Measurements from ENCODE around the gene EML1. TPM values are rescaled to one million over a fixed set of nuclear protein-coding genes. Genes with fewer than 3 reads are reported as not detected.

The EML1 gene
- total RNA-seq (2014; rRNA removed; shearing (Covaris generic)): 11.1 and 12.1 TPM in 2 replicates
- 6.4 and 9.5 TPM in 2 replicates for polyA plus RNA-seq (2015; cell fraction: cytosol; rRNA removed)
- polyA plus RNA-seq (2015; cell fraction: nucleus; rRNA removed): 11.2 and 14.3 TPM in 2 replicates

GRCh38 chr14:99793213-99794150 is at the start of gene EML1:
Gene EML1 (plus strand): TSS chr14:99793413. CDS start chr14:99793477, 64 bp downstream.
- peak; percentile 79 for DNase-seq (ENCODE audit: low read depth, low spot score)
- in situ Hi-C loops (cut with HindIII; ENCODE audit: low pct_unique_long_range_greater_than_20kb, low sequenced_read_pairs): no loop called here

DNA sequence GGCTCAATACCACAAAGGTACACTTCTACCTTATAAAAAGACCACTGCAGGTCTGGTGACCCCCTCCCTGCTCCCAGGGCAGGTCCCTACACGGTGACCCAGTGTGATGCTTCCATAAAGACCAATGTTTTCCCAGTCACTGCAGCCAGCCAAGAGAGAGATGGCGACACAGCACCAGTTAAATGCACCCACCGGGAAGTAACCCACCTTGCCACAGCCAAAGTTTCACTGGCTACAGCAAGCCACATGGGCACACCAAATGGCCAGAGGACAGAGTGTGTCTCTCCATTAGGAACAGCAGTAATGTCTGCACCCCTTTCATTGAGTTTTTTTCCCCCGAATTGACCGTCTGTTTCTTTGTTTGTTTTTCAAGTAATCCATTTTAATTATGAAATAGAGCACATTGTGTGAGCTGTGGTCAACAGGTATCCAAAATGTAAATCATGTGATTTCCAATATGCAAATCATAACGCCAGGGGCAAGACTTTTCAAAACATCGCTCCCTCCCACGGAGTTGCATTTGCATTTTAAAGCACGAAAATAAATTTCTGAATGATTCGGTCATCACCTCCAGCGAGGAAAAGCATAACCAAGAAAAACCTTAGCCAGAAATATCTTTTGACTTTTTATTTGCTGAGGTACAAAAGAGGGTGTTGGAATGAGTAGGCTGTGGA is 48.9 kb upstream of the EML1 start:
- peak; percentile 19 for DNase-seq (ENCODE audit: low read depth, low spot score)
- in situ Hi-C loops (cut with HindIII; ENCODE audit: low pct_unique_long_range_greater_than_20kb, low sequenced_read_pairs): no loop called here

GRCh38 chr14:99744873-99745224 is 48.4 kb upstream of the EML1 start:
- in situ Hi-C loops (cut with HindIII; ENCODE audit: low pct_unique_long_range_greater_than_20kb, low sequenced_read_pairs): no loop called here
- DNase-seq (ENCODE audit: low read depth, low spot score): no peak

- DNase-seq (ENCODE audit: low read depth, low spot score): no peak
- in situ Hi-C loops (cut with HindIII; ENCODE audit: low pct_unique_long_range_greater_than_20kb, low sequenced_read_pairs): no loop called here
Observed at GRCh38 chr14:99745307-99745951, 47.8 kb upstream of the EML1 start.

DNA sequence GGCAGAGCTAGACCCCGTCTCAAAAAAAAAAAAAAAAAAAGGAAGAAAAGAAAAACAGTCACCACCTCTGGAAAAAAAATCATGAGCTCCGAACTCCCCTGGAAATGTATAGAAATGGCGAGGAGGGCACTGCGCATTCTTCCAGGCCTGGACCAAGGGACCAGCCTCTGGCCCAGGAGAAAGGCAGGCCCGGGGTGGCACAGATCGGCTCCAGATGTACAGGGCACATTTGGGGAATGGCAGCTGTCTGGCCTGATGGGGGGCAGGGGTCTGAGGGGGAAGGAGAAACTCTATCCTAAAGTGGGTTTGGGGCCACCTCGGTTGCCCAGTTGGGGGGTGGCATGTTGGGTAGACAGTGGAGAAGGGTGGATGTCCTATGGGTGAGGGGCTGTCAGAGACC is 46.0 kb upstream of the EML1 start:
- no peak for DNase-seq (ENCODE audit: low read depth, low spot score)
- in situ Hi-C loops (cut with HindIII; ENCODE audit: low pct_unique_long_range_greater_than_20kb, low sequenced_read_pairs): no loop called here

DNA sequence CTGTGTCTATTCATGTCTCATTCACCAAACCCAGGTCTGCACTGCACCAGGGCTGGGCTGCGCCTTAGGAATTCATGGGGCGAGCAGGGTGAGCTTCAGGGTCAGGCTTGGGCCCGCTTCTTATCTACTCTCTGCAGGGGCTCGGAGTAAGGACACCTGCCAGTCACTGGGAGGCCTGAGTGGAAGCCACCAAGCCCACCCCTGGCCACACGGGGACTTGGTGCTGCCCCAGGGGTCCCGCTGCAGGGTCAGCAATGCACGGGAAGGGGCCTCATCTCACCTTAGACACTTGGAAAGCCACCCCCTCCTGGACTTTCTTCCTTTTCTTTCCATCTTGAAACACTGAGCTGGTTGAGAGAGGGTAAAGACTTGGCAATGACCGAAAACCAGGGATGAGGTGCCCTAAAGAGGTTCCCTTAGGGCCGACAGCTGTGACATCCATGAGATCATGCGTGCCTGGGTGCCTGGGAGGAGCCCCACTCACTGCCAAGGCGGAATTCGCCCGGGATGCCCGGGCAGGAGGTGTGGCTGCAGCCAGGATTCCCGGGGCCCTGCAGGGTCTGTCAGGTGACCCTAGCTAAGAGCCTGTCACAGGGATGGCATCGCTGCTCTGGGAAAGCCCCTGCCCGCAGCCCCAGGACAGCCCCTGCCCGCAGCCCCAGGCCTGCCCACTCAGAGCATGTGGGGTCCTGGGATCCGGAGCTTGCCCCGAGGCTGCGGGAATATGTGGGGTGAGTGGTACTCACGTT is 45.5 kb upstream of the EML1 start:
- in situ Hi-C loops (cut with HindIII; ENCODE audit: low pct_unique_long_range_greater_than_20kb, low sequenced_read_pairs): no loop called here
- DNase-seq (ENCODE audit: low read depth, low spot score): no peak

GRCh38 chr14:99748529-99748928 is 44.7 kb upstream of the EML1 start:
- DNase-seq (ENCODE audit: low read depth, low spot score): no peak
- in situ Hi-C loops (cut with HindIII; ENCODE audit: low pct_unique_long_range_greater_than_20kb, low sequenced_read_pairs): no loop called here

- peak; percentile 30 for DNase-seq (ENCODE audit: low read depth, low spot score)
Observed at GRCh38 chr14:99749142-99749541, 44.1 kb upstream of the EML1 start.

GRCh38 chr14:99749763-99750715 is 43.2 kb upstream of the EML1 start:
- no peak for DNase-seq (ENCODE audit: low read depth, low spot score)
- in situ Hi-C loops (cut with HindIII; ENCODE audit: low pct_unique_long_range_greater_than_20kb, low sequenced_read_pairs): no loop called here

More at GRCh38 chr14:99749142-99749541, 44.1 kb upstream of the EML1 start:
- in situ Hi-C loops (cut with HindIII; ENCODE audit: low pct_unique_long_range_greater_than_20kb, low sequenced_read_pairs): no loop called here

- in situ Hi-C loops (cut with HindIII; ENCODE audit: low pct_unique_long_range_greater_than_20kb, low sequenced_read_pairs): no loop called here
- no peak for DNase-seq (ENCODE audit: low read depth, low spot score)
Observed at GRCh38 chr14:99750746-99751450, 42.3 kb upstream of the EML1 start.

- DNase-seq (ENCODE audit: low read depth, low spot score): no peak
- in situ Hi-C loops (cut with HindIII; ENCODE audit: low pct_unique_long_range_greater_than_20kb, low sequenced_read_pairs): no loop called here
Observed at GRCh38 chr14:99751539-99752485, 41.4 kb upstream of the EML1 start.

DNA sequence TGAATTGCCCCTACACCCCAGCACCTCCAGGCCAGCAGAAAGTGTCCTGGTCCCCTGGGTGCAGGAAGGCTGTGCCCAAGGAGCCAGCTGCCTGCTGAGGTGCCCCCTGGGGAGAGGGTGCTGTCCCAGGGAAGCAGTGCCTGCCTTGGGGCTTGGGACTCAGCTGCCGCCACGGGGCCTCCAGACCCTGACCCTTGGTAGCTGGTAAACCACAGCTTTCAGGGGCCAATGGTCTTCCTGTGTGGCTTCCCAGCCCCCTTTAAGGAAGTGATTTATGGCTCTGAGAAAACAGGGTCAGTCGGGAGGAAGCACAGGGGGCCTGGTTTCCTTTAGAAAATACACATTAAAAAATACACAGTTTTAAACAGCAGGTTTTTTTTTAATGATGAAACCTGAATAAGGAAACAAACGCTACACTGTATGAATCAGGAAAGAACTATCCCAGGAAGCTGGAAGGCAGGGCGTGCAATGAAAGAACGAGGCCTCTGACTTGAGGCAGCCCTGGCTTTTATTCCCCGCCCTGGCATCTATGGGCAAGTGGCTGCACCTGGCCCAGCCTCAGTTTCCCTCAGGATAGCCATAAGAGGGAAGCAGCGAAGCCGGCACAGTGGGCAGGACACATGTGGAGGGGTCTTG is 40.6 kb upstream of the EML1 start:
- no peak for DNase-seq (ENCODE audit: low read depth, low spot score)
- in situ Hi-C loops (cut with HindIII; ENCODE audit: low pct_unique_long_range_greater_than_20kb, low sequenced_read_pairs): no loop called here

DNA sequence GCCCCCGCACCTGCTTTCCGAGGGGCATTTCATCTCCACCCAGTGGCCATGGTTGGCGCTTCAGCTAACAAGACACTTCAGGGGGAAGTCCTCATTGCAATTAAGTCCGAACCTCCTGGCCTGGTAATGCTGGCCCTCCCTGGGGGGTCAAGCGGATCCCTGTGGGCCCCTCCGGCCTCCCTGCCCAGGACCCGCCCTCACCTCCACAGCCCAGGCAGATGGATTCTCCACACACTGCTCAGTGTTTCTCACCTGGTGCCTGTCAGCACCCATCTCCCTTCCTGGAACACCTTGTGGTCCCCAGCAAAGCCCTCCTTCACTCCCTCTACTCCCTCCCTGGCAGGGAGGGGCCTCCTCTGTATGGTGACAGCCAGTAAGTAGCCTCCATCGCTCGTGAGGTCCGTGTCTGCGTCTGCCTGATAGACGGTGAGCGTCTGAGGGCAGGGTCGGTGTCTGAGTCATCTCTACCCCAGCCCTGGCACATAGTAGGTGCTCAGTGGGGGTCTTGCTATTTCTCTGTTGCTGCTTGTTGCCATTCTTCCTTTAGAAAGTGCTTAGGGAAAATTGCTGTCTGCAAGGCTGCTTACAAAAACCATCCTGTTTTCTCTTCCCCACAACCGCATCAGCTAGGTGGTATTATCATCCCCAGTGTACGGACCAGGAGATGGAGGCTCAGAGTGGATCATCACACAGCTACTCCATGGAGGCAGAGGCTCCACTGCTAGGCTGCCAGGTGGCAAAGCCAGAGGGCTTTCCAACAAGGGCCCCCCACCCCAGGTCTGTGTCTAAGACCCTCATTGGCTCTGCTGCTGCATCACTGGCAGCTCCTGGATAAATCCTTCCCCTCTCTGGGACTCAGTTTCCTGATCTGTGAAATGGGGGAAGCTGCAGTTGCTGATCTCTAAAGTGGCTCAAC is 39.7 kb upstream of the EML1 start:
- no peak for DNase-seq (ENCODE audit: low read depth, low spot score)
- in situ Hi-C loops (cut with HindIII; ENCODE audit: low pct_unique_long_range_greater_than_20kb, low sequenced_read_pairs): no loop called here

All from SK-MEL-5 (cell line).